ENCODE measurements around the gene DRD2. TPM values are rescaled to one million over a fixed set of nuclear protein-coding genes. Genes with fewer than 3 reads are reported as not detected.

The DRD2 gene
- total RNA-seq, 4 donors from 2014 or later, result 0.39 to 4.5 (median 1.3) TPM; not detected in 1

- TF ChIP-seq POLR2A (IDR thresholded peaks at IDR 0.05) (no peak), EP300 (IDR thresholded peaks at IDR 0.05) (no peak), CTCF (IDR thresholded peaks at IDR 0.05) (no peak)
- H3K4me3 ChIP-seq, result no peak overlapping the region
- no peaks in the 10 kb centered on the region for H3K9me3 ChIP-seq
- H3K27ac ChIP-seq, result no peak overlapping the region
- H3K27me3 ChIP-seq, result no peaks in the 10 kb centered on the region
- no peaks in the 10 kb centered on the region for H3K36me3 ChIP-seq
- WGBS, 2 donors, result 90 to 92% methylated on average over 19 to 21 of the region's 21 CpGs
- DNase-seq (ENCODE audit: low spot score in 2 of 2), result no peak
- no peaks in the 10 kb centered on the region for H3K4me1 ChIP-seq
These were observed 64.6 kb downstream of the DRD2 start for GRCh38 chr11:113410414-113411135.

GRCh38 chr11:113409526-113409925, 65.7 kb downstream of the DRD2 start:
- no peak overlapping the region for H3K4me3 ChIP-seq
- DNase-seq (ENCODE audit: low spot score in 2 of 2), result no peak
- 57 to 75% methylated on average over 3 of the region's 3 CpGs for WGBS, 2 donors
- H3K36me3 ChIP-seq, result no peaks in the 10 kb centered on the region
- TF ChIP-seq EP300 (IDR thresholded peaks at IDR 0.05) (no peak), POLR2A (IDR thresholded peaks at IDR 0.05) (no peak), CTCF (IDR thresholded peaks at IDR 0.05) (no peak)
- no peaks in the 10 kb centered on the region for H3K9me3 ChIP-seq
- no peaks in the 10 kb centered on the region for H3K4me1 ChIP-seq
- H3K27ac ChIP-seq, result no peak overlapping the region
- H3K27me3 ChIP-seq, result no peaks in the 10 kb centered on the region

GRCh38 chr11:113408887-113409286, 66.3 kb downstream of the DRD2 start:
- Histone ChIP-seq H3K4me3 (no peak overlapping the region), H3K36me3 (no peaks in the 10 kb centered on the region), H3K9me3 (no peaks in the 10 kb centered on the region), H3K4me1 (no peaks in the 10 kb centered on the region), H3K27me3 (no peaks in the 10 kb centered on the region), H3K27ac (no peak overlapping the region)
- no peak for DNase-seq (ENCODE audit: low spot score in 2 of 2)
- 91 to 97% methylated on average over 9 of the region's 9 CpGs for WGBS, 2 donors
- no peak for TF ChIP-seq EP300 (IDR thresholded peaks at IDR 0.05)
- no peak for TF ChIP-seq POLR2A (IDR thresholded peaks at IDR 0.05)
- no peak for TF ChIP-seq CTCF (IDR thresholded peaks at IDR 0.05)

- H3K27ac ChIP-seq, result no peak overlapping the region
- no peaks in the 10 kb centered on the region for H3K9me3 ChIP-seq
- WGBS, 2 donors, result 41% methylated on average over 9 of the region's 9 CpGs
- no peak for TF ChIP-seq EP300 (IDR thresholded peaks at IDR 0.05)
- no peak for TF ChIP-seq POLR2A (IDR thresholded peaks at IDR 0.05)
- DNase-seq (ENCODE audit: low spot score in 2 of 2), result no peak
- H3K27me3 ChIP-seq, result no peaks in the 10 kb centered on the region
- no peaks in the 10 kb centered on the region for H3K36me3 ChIP-seq
- no peaks in the 10 kb centered on the region for H3K4me1 ChIP-seq
- H3K4me3 ChIP-seq, result no peak overlapping the region
These were observed 67.0 kb downstream of the DRD2 start for GRCh38 chr11:113408206-113408605.

- WGBS, 2 donors, result 77 to 89% methylated on average over 2 to 3 of the region's 3 CpGs
- Histone ChIP-seq H3K36me3 (no peaks in the 10 kb centered on the region), H3K4me1 (no peaks in the 10 kb centered on the region), H3K9me3 (no peaks in the 10 kb centered on the region), H3K4me3 (no peak overlapping the region), H3K27ac (no peak overlapping the region), H3K27me3 (no peaks in the 10 kb centered on the region)
- DNase-seq (ENCODE audit: low spot score in 2 of 2), result no peak
- no peak for TF ChIP-seq CTCF (IDR thresholded peaks at IDR 0.05)
These were observed 68.0 kb downstream of the DRD2 start for GRCh38 chr11:113407163-113407562.
